G401 (cell line): ENCODE data around the gene EEPD1. TPM values are rescaled to one million over a fixed set of nuclear protein-coding genes. Genes with fewer than 3 reads are reported as not detected.

Experiments
- DNase-seq: peaks from one replicate; pipeline ENCODE4 v3.0.0-alpha.2; 2015; ENCODE audit warnings: low spot score
- in situ Hi-C: cut with HindIII; loops from 2 replicates; pipeline ENCODE4 v1.10.0; 2016; ENCODE audit warnings: low sequenced_read_pairs, mixed read lengths
- total RNA-seq: library from RNA; depleted of rRNA; stranded (reverse); fragments of >200 nt; shearing (Covaris generic); gene quantifications from 2 replicates; pipeline ENCODE4 v1.2.3, GENCODE V29; 2014

The EEPD1 gene
- total RNA-seq, 1 experiment from 2014 or later: 15.5 TPM

DNA sequence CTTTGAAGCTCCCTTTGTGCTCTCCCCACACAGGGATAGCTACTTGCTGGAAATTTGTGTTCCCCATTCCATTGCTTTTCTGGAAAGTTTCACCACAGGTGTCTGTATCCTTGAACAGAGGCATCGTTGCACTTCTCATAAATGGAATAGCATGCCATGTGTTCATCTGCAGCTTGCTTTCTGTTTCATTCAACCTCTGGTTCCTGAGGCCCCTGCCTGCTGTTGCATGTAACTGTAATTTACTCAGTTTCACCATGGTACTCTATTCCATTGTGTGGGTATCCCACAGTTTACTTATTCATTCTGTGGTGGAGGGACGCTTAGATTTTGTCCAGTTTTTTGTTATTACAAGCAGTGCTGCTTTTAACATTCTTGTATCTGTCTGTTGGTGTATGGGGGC lies 32.0 kb downstream of the EEPD1 start:
- in situ Hi-C loops: no loop called here
- DNase-seq: no peak

DNA sequence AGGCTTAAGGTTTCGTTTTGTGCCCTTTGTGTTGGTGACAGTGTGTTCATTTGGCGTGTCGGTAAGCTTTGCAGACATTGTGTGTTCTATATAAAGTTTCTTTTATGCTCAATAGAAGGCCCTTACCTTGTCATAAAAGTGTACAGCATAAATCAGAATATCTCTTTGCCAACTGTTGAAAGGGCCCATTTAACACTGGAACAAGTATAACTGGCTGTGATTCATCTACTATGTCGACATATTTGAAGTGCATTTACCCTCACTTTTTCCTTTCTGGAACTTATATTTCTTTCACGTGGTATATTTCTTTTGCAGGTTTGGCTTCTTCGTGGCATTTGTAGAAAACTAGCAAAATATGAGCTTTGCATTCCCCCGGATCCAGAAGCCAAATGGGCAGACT lies 32.7 kb downstream of the EEPD1 start:
- no peak for DNase-seq
- in situ Hi-C loops: no loop called here

DNA sequence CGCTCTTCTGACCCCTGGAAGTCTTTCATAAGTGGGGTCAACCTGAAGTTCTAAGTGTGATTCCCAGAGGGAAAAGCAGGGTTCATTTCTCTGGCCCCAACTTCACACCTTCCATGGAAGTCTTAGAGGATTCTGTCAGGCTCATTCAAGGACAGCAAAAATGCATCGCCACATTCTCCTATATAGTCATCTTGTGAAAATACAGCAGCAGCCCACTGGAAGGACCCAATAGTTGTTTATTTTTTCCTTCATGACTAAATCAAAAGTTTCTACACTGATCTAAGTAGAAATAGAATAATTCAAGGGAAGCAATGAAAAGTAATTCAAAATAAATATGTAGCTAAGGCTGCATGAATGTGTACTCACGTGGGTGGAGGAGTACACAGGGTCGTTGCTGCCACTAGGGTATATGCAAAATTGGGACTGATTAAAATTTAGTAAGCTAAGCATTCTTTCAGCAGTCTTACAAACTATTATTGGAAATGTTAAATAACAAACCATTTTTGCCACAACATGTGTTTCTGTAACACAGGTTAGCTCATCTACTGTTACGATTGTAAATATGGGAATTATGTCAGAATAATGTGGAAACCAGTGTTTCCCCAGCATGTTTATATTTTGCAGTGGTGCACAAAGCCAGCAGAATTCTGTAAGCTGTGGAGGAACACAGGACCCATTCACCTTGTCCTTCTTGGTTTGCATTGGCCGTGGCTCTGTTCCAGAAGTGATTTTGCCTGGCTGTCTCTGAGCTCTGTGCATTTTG lies 33.5 kb downstream of the EEPD1 start:
- in situ Hi-C loops: no loop called here
- DNase-seq: no peak

GRCh38 chr7:36188266-36188665 lies 35.2 kb downstream of the EEPD1 start:
- in situ Hi-C loops: no loop called here
- DNase-seq: no peak

GRCh38 chr7:36188906-36189305 lies 35.9 kb downstream of the EEPD1 start:
- no peak for DNase-seq
- in situ Hi-C loops: no loop called here

GRCh38 chr7:36190447-36191291 lies 37.6 kb downstream of the EEPD1 start:
- DNase-seq: no peak
- in situ Hi-C loops: no loop called here

- no peak for DNase-seq
- in situ Hi-C loops: no loop called here
These were observed 38.4 kb downstream of the EEPD1 start for GRCh38 chr7:36191292-36191920.

GRCh38 chr7:36192053-36192824 lies 39.2 kb downstream of the EEPD1 start:
- in situ Hi-C loops: no loop called here
- no peak for DNase-seq

DNA sequence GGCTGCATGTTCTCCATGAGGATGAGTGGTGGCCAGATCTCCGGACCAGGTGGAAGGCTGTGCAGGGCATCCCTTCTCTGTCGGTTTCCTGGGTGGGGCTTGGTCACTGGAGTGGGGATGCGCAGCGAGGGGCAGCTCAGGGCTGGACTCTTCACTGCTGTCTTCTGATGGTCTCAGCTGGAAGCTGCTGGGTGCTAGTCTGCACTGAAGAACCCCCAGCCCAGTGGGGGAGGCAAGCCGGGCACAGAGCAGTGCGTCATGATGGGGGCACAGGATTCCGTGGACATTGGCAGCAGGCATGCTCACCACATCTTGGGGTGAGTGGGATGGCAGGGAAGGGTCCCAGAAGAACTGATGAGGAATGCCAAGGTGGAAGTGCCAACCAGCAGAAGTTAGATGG lies 39.8 kb downstream of the EEPD1 start:
- no peak for DNase-seq
- in situ Hi-C loops: no loop called here

DNA sequence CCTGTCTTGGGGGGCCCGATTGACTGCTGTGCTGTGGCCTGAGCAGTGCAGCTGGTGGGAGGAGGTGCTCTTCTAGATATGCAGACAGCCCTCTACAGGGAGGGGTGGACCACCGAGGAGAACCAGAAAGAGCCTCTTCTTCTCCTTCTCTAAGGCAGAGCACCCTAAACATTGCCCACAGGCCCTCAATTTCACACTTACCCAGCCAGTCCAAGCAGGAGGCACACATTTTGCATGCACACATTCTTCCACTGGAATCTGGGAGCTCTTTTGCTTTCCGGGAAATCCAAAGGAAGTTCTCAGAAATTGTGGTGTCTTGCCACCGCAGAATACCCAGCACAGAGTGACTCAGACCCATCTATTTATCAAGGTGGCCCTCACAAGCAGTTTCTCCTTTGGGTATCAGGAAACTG lies 45.8 kb downstream of the EEPD1 start:
- DNase-seq: no peak
- in situ Hi-C loops: no loop called here

- DNase-seq: no peak
- in situ Hi-C loops: no loop called here
These were observed 46.3 kb downstream of the EEPD1 start for GRCh38 chr7:36199329-36199728.

DNA sequence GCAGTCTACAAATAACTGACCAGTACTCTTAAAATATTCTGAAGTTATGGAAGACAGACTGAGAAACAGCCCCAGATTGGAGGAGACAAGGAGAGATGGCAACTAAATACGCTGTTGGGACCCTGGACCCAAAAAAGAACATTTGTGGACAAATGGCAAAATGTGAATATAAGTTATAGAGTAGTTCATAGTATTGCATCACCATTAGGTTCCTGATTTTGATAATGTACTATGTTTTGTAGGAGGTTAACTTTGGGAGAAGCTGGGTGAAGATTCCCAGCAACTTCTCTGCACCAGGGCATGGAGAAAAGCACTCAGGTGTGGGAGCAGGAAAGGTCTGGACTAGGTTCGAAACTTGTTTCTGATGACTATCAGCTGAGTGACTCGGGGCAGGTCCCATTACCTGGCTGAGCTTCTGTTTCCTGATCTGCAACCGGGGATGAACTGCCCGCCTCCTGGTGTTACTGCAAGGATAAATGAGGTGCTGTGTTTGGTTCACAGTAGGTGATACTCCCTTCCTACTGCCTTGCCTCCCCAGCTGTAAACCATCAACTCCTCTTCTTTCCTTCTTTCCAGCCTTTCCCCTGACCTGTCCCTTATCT lies 48.2 kb downstream of the EEPD1 start:
- no peak for DNase-seq
- in situ Hi-C loops: no loop called here

DNA sequence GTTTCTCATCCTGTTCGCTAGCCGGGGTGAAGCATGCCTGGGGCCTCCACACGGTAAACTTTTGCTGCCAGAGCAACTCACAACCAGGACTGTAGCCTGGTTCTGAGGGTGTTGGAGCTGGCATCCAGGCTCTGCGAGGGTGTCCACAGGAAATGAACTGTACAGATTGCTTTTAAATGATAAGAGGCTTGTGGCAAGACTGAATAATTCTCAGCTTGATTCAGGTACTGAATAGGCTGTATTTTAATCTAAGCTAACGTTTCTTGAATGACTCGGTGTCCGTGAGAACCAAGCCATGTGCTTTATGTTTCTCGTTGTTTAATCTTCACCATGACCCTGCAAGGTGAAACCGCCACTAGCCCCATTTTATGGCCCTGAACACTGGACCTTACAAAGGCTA lies 49.3 kb downstream of the EEPD1 start:
- no peak for DNase-seq
- in situ Hi-C loops: no loop called here

GRCh38 chr7:36203071-36203790 lies 50.2 kb downstream of the EEPD1 start:
- in situ Hi-C loops: no loop called here
- no peak for DNase-seq

DNA sequence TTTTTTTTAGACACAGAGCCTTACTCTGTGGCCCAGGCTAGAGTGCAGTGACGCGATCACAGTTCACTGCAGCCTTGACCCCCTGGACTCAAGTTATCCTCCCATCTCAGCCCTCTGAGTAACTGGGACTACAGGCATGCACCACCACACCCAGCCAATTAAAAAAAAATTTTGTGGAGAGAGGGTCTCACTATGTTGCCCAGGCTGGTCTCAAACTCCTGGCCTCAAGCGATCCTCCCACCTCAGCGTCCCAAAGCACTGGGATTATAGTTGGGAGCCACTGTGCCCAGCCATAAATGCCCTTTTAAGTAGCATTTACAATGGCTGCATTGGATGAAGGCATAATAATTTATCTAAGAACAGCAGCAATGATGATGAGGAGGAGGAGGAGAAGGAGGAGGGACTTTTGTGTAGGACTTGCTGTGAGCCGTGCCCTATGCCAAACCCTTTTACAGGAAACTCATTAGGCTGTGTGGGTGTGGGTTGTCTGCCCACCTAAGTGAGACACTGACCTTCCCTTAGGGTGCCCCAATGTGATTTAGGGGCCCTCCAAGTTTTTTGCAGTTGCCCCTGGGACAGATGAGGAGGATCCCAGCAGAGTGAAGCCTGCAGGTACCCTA lies 51.1 kb downstream of the EEPD1 start:
- in situ Hi-C loops: no loop called here
- no peak for DNase-seq

GRCh38 chr7:36204929-36205635 lies 52.0 kb downstream of the EEPD1 start:
- no peak for DNase-seq
- in situ Hi-C loops: no loop called here

DNA sequence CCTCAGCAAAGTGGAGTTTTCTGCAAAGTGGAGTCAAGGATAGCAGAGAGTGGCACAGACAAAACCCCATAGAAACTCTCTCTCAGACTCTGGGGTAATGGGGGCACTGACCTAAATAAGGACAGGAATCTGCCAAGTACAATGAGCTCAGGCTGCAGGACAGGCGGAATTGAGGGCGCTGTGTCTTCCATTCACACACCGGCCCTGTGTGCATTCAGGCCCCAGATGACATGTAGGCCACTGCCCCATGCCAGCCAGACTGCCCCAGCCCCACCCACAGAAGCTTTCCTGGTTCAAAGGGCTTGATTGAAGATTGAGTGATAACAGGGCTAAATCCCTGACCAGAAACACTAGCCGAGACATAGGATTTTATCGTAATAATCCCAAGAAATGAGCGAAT lies 52.7 kb downstream of the EEPD1 start:
- in situ Hi-C loops: no loop called here
- peak; percentile 19 for DNase-seq
